Epidermal melanocyte (primary cell): ENCODE results near the gene GPR107.

Source experiments
- DNase-seq: peaks from one replicate; pipeline ENCODE4 v3.0.0; 2011; ENCODE audit warnings: low spot score; ENCODE audit not compliant: insufficient read length

Gene GPR107

GRCh38 chr9:130110166-130110565, 56.5 kb downstream of the GPR107 start:
- no peak for DNase-seq

DNA sequence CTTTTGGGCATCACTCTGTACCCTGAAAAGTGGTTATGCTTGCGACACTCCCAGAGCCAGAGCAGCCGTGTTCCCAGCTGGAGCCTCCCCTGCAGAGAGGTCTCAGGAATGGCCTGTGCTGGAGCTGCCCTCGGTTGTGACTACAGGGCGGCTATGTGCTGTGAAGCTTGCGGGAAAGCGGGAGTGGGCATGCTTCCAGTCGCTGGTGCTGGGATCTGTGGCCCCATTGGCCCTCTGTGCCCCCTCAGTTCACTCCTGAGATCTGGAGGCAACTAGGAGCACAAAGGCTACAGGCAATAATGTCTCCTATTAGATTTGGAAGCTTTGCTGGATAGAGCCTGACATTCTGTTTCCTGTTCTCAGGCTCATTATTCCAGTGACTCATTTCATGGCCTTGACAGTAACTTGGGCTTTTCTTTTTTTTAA, 56.9 kb downstream of the GPR107 start:
- no peak for DNase-seq

GRCh38 chr9:130111786-130112537, 58.3 kb downstream of the GPR107 start:
- DNase-seq, result no peak

- DNase-seq, result no peak
These were observed 58.9 kb downstream of the GPR107 start for GRCh38 chr9:130112538-130113151.

- no peak for DNase-seq
These were observed 61.0 kb downstream of the GPR107 start for GRCh38 chr9:130114741-130115140.

- DNase-seq, result no peak
These were observed 62.6 kb downstream of the GPR107 start for GRCh38 chr9:130116346-130116745.

DNA sequence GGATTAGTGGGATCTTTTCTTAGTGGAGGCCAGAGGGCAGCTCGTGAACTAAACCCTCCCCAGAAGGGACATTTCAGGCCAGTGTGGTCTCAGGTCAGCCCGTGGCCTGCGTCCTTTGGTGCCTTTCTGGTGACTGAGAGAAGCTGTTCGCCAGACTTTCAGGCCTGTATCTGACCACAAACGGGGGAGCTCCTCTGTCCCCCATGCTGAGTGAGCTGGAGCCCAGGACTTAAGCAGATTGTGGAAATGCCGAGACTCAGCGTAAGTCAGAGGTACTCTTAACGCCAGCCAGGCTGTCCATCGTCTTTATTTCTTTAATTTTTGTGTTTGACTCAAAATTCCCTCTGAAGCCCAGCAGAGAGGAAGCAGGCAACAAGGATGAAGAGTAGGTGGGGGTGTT, 63.7 kb downstream of the GPR107 start:
- no peak for DNase-seq

- no peak for DNase-seq
These were observed 64.3 kb downstream of the GPR107 start for GRCh38 chr9:130117816-130118632.

DNA sequence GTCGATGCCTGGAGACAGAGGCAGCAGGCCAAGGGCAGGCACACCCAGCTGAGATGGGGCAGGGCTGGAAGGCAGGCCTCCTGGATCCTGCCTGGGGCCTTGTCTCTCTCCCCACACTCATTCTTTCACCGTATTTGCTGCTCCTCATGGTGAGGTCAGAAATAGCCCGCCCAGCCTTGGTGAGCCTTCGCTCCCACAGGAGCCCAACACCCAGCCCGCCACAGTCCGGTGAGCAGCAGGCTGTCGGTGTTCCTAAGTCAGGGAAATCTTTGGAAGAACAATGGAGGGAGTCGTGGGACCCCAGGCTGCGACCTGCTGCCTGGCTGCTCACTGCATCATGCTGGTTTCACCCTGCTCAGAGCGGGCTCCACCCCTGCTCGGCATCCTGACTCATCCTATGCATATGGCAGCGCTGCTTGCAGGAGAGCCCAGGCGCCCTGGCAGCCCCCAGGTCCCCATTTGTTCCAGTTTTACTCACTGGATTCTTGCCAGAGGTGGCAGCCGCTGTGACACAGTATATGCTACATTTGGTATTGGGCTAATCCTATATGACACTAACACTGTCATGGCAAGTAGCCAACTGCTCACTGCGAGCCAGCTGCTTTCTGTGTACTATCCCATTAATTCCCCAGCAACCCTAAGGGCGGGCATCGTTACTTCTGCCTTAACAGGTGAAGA, 65.3 kb downstream of the GPR107 start:
- DNase-seq, result no peak

- DNase-seq, result no peak
These were observed 66.0 kb downstream of the GPR107 start for GRCh38 chr9:130119519-130120298.

GRCh38 chr9:130120299-130120587, 66.5 kb downstream of the GPR107 start:
- no peak for DNase-seq

DNA sequence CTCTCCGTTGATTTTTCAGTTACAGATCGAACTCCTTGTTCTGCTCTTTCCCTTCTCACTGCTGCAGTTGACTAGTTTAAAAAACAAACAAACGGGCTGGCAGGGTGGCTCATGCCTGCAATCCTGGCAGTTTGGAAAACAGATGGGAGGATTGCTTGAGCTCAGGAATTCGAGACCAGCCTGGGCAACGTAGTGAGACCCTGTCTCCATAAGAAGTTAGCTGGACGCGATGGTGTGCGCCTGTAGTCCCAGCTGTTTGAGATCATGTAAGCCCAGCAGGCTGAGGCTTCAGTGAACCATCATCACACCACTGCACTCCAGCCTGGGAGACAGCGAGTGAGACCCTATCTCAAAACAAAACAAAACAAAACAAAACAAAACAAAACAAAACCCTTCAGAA, 67.1 kb downstream of the GPR107 start:
- DNase-seq, result no peak

GRCh38 chr9:130122456-130122855, 68.8 kb downstream of the GPR107 start:
- DNase-seq, result no peak

- DNase-seq, result no peak
These were observed 70.6 kb downstream of the GPR107 start for GRCh38 chr9:130124085-130124860.

DNA sequence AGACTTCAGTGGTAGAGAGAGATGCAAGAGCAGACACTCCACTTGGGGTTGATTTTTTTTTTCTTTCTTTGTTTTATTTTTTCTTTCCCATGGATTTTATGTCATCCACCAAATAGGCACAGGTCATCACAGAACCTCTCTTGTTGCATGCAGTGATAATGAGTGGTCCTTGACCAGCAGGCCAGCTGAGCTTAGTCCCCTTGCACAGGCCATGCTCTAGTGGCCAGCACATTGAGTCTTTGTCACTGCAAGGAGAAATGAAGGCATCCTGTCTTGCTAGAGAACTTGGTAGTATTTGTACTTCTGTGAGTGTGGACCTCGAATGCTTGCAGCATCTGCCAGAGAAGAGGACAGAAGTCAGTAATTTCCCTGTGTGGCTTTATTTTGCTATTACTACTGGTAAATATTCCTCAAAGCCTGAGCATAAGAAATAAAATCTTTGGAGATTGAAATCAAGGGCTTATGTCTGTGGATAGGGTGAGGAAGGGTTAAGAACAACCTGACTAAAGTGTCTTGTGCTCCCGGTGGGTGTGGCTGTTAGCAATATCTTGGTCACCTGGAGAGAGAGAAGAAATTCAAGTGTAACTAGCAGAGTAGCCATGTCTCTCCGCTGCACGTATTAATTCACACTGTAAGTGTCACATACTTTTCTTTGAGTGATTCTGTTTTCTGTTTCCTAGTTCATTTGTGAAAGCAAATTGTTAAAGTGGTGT, 73.2 kb downstream of the GPR107 start:
- no peak for DNase-seq

- DNase-seq, result no peak
These were observed 74.5 kb downstream of the GPR107 start for GRCh38 chr9:130128251-130128650.

GRCh38 chr9:130128733-130129431, 75.2 kb downstream of the GPR107 start:
- peak; percentile 66 for DNase-seq

GRCh38 chr9:130129432-130130061, 75.8 kb downstream of the GPR107 start:
- DNase-seq, result no peak

DNA sequence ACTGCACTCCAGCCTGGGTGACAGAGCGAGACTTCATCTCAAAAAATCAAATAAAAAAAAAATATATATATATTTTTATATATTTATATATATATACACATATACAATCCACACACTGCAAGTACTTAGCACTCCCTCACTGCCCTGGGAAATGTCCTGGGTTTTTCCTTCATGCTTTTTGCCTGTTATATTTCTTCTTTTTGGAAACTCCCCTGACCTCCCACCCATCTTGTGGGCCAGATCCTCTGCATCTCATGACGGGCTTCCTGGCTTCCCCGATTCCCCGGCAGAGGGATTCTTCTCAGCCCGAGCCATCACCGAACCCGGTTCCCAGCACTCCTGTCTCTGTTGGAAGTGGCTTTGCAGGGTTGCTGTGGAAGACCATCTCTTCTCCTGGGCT, 79.0 kb downstream of the GPR107 start:
- DNase-seq, result no peak
